K562 (cell line): ENCODE data around the gene CENPX. TPM values are rescaled to one million over a fixed set of nuclear protein-coding genes. Genes with fewer than 3 reads are reported as not detected.

Experiments used
- CBX2 ChIP-seq: fragments of 200-600 bp; sonication (generic); IDR thresholded peaks from one replicate; pipeline ENCODE4 v1.6.1; 2012; ENCODE audit warnings: mild to moderate bottlenecking, low read length, inconsistent platforms; ENCODE audit not compliant: insufficient read depth, poor library complexity, severe bottlenecking
- CBX5 ChIP-seq: IDR thresholded peaks from 2 replicates; pipeline ENCODE4 v1.6.1; 2014; ENCODE audit warnings: low read depth, borderline replicate concordance
- EP400 ChIP-seq: fragments of 450-650 bp; IDR thresholded peaks from 2 replicates; pipeline ENCODE4 v1.6.1; 2017; ENCODE audit warnings: antibody characterized with exemption, mild to moderate bottlenecking, moderate library complexity
- KLF13 ChIP-seq: fragments of 450-650 bp; IDR thresholded peaks from 2 replicates; pipeline ENCODE4 v1.6.1; 2016; ENCODE audit warnings: missing genetic modification characterization, low read depth, mild to moderate bottlenecking, missing compliant biosample characterization, moderate library complexity, borderline replicate concordance
- MAFK ChIP-seq: IDR thresholded peaks from 2 replicates; pipeline ENCODE4 v1.6.1; 2011; ENCODE audit warnings: low read length, improper control_type of control experiment
- MTA1 ChIP-seq: fragments of 450-650 bp; IDR thresholded peaks from 2 replicates; pipeline ENCODE4 v1.6.1; 2017; ENCODE audit warnings: borderline replicate concordance
- PML ChIP-seq: IDR thresholded peaks from 2 replicates; pipeline ENCODE4 v1.6.1; 2012; ENCODE audit warnings: low read length, inconsistent platforms
- POLR2AphosphoS5 ChIP-seq: IDR thresholded peaks from 2 replicates; pipeline ENCODE4 v1.6.1; 2011; ENCODE audit warnings: mild to moderate bottlenecking, low read depth, low read length, moderate library complexity; ENCODE audit not compliant: control insufficient read depth, insufficient read depth
- POLR3A ChIP-seq: IDR thresholded peaks from 2 replicates; pipeline ENCODE4 v1.6.1; 2011; ENCODE audit warnings: borderline replicate concordance, mild to moderate bottlenecking, moderate library complexity; ENCODE audit not compliant: insufficient read length, insufficient read depth; ENCODE audit errors: extremely low read depth
- RB1 ChIP-seq: fragments of 450-650 bp; IDR thresholded peaks from 2 replicates; pipeline ENCODE4 v1.6.1; 2017; ENCODE audit warnings: low read depth, mild to moderate bottlenecking
- RBM14 ChIP-seq: fragments of 200-400 bp; formaldehyde crosslinking; IDR thresholded peaks from 2 replicates; pipeline ENCODE4 v1.6.1; 2018; ENCODE audit warnings: low read depth, mild to moderate bottlenecking, low read length, moderate library complexity, borderline replicate concordance; ENCODE audit not compliant: insufficient read depth
- SMARCA5 ChIP-seq: fragments of 450-650 bp; IDR thresholded peaks from 2 replicates; pipeline ENCODE4 v1.6.1; 2016
- SPI1 ChIP-seq: IDR thresholded peaks from 2 replicates; pipeline ENCODE4 v1.6.1; 2011; ENCODE audit warnings: low read depth, low read length, control low read depth, borderline replicate concordance
- YY1 ChIP-seq, 3 experiments: IDR thresholded peaks; 2 replicates each; pipeline ENCODE4 v1.6.1; 2011; ENCODE audit warnings: low read length in 2 of 3, mild to moderate bottlenecking in 2 of 3, moderate library complexity in 2 of 3, borderline replicate concordance in 1 of 3, control low read depth in 1 of 3, low read depth in 1 of 3; ENCODE audit not compliant: insufficient read depth in 3 of 3, insufficient replicate concordance in 2 of 3, control insufficient read depth in 1 of 3, insufficient read length in 1 of 3; ENCODE audit errors: extremely low read depth in 1 of 3
- ZKSCAN1 ChIP-seq: fragments of 150-350 bp; IDR thresholded peaks from 2 replicates; pipeline ENCODE4 v1.6.1; 2016; ENCODE audit warnings: low read depth, low read length
- ZNF445 ChIP-seq: fragments of 250-450 bp; sonication (Bioruptor Pico); IDR thresholded peaks from 2 replicates; pipeline ENCODE4 v1.4.0; 2020; ENCODE audit warnings: low read depth, mild to moderate bottlenecking, moderate library complexity
- ZNF699 ChIP-seq: fragments of 250-450 bp; sonication (Bioruptor Pico); IDR thresholded peaks from 2 replicates; pipeline ENCODE4 v1.8.0; 2021; ENCODE audit warnings: mild to moderate bottlenecking, moderate library complexity; ENCODE audit not compliant: insufficient replicate concordance
- polyA plus RNA-seq, 8 experiments: library from polyadenylated mRNA; depleted of rRNA in 4 of 8; stranded (reverse) in 5 of 8; unstranded in 3 of 8; fragments of >200 nt; fragmentation: Nextera tagmentation in 2 of 8; fragmentation: Illumina TruSeq in 1 of 8; extraction: Ambion mirVana in 2 of 8; extraction: Trizol in 1 of 8; gene quantifications; 2 replicates each; pipeline versions ENCODE4 v1.2.1 to v1.2.3, GENCODE V29; 2011 to 2014; ENCODE audit warnings: inconsistent platforms in 1 of 8, missing spikeins in 1 of 8
- total RNA-seq, 7 experiments: library from RNA; depleted of rRNA in 6 of 7; stranded (reverse); fragments of >200 nt in 6 of 7; fragmentation: Illumina TruSeq in 2 of 7; extraction: Trizol in 2 of 7; gene quantifications; 2 replicates each; pipeline versions ENCODE4 v1.2.1 to v1.2.3, GENCODE V29; 2011 to 2021; ENCODE audit warnings: low replicate concordance in 1 of 7
- TF ChIP-seq, protein P1 (sequence below): fragments of 450-650 bp; IDR thresholded peaks from 2 replicates; pipeline ENCODE4 v1.6.1; 2016; ENCODE audit warnings: missing biosample characterization, missing genetic modification characterization
- TF ChIP-seq, protein P2 (sequence below): fragments of 450-650 bp; formaldehyde crosslinking; IDR thresholded peaks from 2 replicates; pipeline ENCODE4 v1.4.0; 2020; ENCODE audit warnings: mild to moderate bottlenecking, moderate library complexity
- TF ChIP-seq, protein P3 (sequence below), 3 experiments: fragments of 200-800 bp in 1 of 3; fragments of 250-450 bp in 1 of 3; fragments of 450-650 bp in 1 of 3; sonication (Bioruptor Pico) in 1 of 3; sonication (Bioruptor generic) in 1 of 3; formaldehyde crosslinking in 1 of 3; IDR thresholded peaks; 2 replicates each; pipeline versions ENCODE4 v1.6.1 to v1.8.0; 2016 to 2022; ENCODE audit warnings: mild to moderate bottlenecking in 2 of 3, missing genetic modification characterization in 2 of 3, missing compliant biosample characterization in 1 of 3, moderate library complexity in 1 of 3

Gene CENPX
- total and polyA plus RNA-seq, 9 of the 15 experiments (the other 6 are each of a cell fraction or from before 2014, with no cell fraction given), result 32.7 to 352 (median 127) TPM

DNA sequence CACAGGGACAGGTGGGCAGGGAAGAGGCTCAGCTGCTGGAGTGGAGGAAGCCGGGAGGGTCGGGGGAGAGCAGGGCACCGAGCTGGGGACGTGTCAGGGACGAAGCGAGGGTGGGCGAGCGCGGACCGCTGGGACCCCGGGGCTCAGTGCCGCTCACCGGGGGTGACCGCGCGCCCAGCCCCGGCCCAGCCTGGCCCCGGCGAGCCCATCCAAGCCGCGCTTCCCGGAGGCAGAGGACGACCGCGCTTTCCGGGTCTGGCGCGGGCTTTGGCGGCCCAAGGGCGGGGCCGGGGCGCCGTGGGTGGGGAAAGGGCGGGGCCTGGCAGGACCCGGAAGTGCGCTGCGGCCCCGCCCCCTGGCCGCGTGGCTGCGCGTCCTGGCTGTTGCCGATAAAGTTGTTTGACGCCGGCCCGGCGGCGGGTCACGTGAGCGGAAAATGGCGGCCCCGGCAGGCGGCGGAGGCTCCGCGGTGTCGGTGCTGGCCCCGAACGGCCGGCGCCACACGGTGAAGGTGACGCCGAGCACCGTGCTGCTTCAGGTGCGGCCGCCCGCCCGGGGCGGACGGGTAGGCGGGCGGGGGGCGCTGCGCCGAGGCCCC is 45.4 kb downstream of the CENPX start, which contains the start of gene ASPSCR1 (continued):
- TF ChIP-seq CBX2 (no peak), ZKSCAN1 (peak; percentile 95), POLR2AphosphoS5 (peak; percentile 89), RBM14 (no peak), CBX5 (no peak), SMARCA5 (no peak), MTA1 (no peak), RB1 (peak; percentile 96), YY1 (IDR thresholded peaks at IDR 0.05; ENCODE audit: borderline replicate concordance in 1 of 3, control insufficient read depth in 1 of 3, extremely low read depth in 1 of 3, insufficient read depth in 3 of 3, insufficient read length in 1 of 3, insufficient replicate concordance in 2 of 3, low read depth in 1 of 3, low read length in 2 of 3) (peak; percentile 85 to 97 (median 97)), KLF13 (tag) (peak; percentile 95), PML (peak; percentile 57; the same call in 1 of the 2 replicates), MAFK (no peak), ZNF445 (no peak), ZNF699 (no peak), SPI1 (no peak), EP400 (peak; percentile 95), POLR3A (no peak)
- TF ChIP-seq, protein P1, sequence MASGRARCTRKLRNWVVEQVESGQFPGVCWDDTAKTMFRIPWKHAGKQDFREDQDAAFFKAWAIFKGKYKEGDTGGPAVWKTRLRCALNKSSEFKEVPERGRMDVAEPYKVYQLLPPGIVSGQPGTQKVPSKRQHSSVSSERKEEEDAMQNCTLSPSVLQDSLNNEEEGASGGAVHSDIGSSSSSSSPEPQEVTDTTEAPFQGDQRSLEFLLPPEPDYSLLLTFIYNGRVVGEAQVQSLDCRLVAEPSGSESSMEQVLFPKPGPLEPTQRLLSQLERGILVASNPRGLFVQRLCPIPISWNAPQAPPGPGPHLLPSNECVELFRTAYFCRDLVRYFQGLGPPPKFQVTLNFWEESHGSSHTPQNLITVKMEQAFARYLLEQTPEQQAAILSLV (tag), result no peak
- TF ChIP-seq, protein P2, sequence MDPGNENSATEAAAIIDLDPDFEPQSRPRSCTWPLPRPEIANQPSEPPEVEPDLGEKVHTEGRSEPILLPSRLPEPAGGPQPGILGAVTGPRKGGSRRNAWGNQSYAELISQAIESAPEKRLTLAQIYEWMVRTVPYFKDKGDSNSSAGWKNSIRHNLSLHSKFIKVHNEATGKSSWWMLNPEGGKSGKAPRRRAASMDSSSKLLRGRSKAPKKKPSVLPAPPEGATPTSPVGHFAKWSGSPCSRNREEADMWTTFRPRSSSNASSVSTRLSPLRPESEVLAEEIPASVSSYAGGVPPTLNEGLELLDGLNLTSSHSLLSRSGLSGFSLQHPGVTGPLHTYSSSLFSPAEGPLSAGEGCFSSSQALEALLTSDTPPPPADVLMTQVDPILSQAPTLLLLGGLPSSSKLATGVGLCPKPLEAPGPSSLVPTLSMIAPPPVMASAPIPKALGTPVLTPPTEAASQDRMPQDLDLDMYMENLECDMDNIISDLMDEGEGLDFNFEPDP (CRISPR knock-in tag), result no peak
- TF ChIP-seq, protein P3, sequence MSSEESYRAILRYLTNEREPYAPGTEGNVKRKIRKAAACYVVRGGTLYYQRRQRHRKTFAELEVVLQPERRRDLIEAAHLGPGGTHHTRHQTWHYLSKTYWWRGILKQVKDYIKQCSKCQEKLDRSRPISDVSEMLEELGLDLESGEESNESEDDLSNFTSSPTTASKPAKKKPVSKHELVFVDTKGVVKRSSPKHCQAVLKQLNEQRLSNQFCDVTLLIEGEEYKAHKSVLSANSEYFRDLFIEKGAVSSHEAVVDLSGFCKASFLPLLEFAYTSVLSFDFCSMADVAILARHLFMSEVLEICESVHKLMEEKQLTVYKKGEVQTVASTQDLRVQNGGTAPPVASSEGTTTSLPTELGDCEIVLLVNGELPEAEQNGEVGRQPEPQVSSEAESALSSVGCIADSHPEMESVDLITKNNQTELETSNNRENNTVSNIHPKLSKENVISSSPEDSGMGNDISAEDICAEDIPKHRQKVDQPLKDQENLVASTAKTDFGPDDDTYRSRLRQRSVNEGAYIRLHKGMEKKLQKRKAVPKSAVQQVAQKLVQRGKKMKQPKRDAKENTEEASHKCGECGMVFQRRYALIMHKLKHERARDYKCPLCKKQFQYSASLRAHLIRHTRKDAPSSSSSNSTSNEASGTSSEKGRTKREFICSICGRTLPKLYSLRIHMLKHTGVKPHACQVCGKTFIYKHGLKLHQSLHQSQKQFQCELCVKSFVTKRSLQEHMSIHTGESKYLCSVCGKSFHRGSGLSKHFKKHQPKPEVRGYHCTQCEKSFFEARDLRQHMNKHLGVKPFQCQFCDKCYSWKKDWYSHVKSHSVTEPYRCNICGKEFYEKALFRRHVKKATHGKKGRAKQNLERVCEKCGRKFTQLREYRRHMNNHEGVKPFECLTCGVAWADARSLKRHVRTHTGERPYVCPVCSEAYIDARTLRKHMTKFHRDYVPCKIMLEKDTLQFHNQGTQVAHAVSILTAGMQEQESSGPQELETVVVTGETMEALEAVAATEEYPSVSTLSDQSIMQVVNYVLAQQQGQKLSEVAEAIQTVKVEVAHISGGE (CRISPR knock-in tag; IDR thresholded peaks at IDR 0.05), result 0 out of 6 replicates have a peak, but pooled peaks of 1 of the 3 experiments have one; percentile 26
